Kidney epithelial cell (primary cell): ENCODE results near the gene CSTF2. TPM values are rescaled to one million over a fixed set of nuclear protein-coding genes. Genes with fewer than 3 reads are reported as not detected.

Source experiments
- DNase-seq: peaks from one replicate; pipeline ENCODE4 v3.0.0-alpha.2; 2010; ENCODE audit warnings: low read depth
- H3K27me3 ChIP-seq: 2 replicates; pipeline ENCODE4 v1.6.0; 2011; ENCODE audit warnings: low read length; ENCODE audit not compliant: control insufficient read depth, insufficient read depth
- H3K36me3 ChIP-seq: 2 replicates; pipeline ENCODE4 v1.5.1; 2011; ENCODE audit warnings: low read length; ENCODE audit not compliant: control insufficient read depth, insufficient read depth
- H3K4me3 ChIP-seq: 2 replicates; pipeline ENCODE4 v1.5.1; 2011; ENCODE audit warnings: low read depth, mild to moderate bottlenecking, control low read depth, low read length
- total RNA-seq: library from RNA; depleted of rRNA; stranded (reverse); fragments of >200 nt; gene quantifications from 2 replicates; pipeline ENCODE4 v1.2.3, GENCODE V29; 2015
- TF ChIP-seq, protein P1 (sequence below): IDR thresholded peaks from 2 replicates; pipeline ENCODE4 v1.5.1; 2011; ENCODE audit warnings: mild to moderate bottlenecking, moderate library complexity, low read length, control low read depth, inconsistent platforms; ENCODE audit not compliant: insufficient read depth, poor library complexity, severe bottlenecking

The CSTF2 gene
- total RNA-seq, 1 donor from 2014 or later: 31.0 TPM

DNA sequence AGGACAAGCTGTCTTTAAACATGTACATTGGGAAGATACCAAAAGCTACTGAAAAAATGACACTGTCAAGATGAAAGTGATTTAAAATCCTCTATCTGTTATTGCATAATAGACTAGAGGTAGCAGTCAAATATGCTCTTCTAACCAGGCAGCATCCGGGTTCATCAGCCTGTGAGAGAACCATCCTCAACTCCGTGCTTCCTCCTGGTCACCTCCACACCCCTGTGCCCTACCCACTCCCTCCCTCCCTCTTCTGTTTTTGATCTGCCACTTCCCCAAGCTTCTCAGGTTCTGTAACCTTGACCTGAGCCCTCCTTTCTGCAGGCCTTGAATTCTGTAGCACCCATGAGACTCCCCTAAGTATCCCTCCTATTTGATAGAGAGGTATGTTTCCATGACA, 48.1 kb downstream of the CSTF2 start:
- H3K27me3 ChIP-seq: no peaks in the 10 kb centered on the region
- DNase-seq: no peak
- no peaks in the 10 kb centered on the region for H3K36me3 ChIP-seq
- TF ChIP-seq, protein P1, sequence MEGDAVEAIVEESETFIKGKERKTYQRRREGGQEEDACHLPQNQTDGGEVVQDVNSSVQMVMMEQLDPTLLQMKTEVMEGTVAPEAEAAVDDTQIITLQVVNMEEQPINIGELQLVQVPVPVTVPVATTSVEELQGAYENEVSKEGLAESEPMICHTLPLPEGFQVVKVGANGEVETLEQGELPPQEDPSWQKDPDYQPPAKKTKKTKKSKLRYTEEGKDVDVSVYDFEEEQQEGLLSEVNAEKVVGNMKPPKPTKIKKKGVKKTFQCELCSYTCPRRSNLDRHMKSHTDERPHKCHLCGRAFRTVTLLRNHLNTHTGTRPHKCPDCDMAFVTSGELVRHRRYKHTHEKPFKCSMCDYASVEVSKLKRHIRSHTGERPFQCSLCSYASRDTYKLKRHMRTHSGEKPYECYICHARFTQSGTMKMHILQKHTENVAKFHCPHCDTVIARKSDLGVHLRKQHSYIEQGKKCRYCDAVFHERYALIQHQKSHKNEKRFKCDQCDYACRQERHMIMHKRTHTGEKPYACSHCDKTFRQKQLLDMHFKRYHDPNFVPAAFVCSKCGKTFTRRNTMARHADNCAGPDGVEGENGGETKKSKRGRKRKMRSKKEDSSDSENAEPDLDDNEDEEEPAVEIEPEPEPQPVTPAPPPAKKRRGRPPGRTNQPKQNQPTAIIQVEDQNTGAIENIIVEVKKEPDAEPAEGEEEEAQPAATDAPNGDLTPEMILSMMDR: no peak
- H3K4me3 ChIP-seq: no peak overlapping the region

DNA sequence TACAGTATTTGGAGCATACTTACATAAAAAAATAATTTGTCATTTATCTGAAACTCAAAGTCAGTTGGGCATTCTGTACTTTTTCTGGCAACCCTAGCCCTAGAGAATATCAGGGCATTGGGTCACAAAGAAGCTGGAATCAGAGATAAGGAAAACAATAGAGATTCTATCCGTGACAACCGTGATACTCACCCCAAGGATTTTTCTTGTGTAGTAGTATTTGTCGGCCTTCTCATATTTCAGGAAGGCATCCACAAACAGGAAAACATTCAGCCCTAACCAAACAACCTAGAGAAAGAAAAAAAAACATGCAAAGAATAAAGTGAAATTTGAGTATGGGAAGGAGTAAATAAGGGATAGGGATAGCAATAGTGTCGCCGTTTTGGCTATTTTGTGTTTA, 50.3 kb downstream of the CSTF2 start:
- TF ChIP-seq, protein P1: no peak
- no peak for DNase-seq
- Histone ChIP-seq H3K4me3 (no peak overlapping the region), H3K27me3 (no peaks in the 10 kb centered on the region), H3K36me3 (no peaks in the 10 kb centered on the region)

DNA sequence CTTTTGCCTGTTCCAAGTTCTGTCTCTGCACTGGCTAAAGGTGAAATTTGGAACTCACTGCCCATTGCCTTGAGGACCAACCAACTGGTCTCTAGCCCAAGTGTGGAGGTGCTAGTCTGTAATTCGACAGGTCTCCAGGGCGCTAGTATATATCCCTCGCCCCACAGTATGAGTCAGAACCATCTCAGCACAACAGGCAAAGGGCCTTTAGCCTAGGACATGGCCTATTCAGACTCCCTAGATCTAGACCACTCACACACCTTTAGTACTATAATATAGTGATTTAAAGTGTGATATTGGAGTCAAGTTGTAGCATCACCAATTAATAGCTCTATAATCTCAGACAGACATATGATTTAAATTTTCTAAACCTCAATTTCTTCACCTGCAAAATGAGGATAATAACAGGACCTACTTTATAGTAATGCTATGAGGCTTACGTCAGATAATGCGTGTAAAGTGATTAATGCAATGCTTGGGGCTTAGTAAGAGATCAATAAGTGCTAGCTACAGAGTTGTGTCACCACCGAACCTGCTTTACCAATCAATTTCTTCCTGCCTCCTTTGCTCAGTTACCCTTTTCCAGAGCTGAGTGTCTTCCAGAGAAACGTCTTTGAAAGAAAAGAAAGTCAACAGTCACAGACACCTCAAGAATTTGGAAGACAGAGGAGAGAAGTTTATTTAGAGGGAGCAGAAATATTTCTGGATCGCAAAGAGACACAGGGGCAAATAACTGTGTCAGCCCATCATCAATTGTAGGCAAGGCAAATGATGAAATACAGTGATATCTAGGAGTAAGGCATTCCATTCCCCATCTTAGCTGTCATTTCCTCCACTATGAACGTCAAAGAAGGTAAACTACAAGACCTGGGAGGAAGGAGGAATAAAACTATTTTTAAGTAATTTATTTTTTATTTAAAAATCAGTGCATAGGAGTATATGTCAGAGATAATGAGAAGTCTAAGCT, 51.7 kb downstream of the CSTF2 start:
- H3K36me3 ChIP-seq: no peaks in the 10 kb centered on the region
- DNase-seq: no peak
- H3K27me3 ChIP-seq: no peaks in the 10 kb centered on the region
- no peak overlapping the region for H3K4me3 ChIP-seq
- TF ChIP-seq, protein P1: no peak

DNA sequence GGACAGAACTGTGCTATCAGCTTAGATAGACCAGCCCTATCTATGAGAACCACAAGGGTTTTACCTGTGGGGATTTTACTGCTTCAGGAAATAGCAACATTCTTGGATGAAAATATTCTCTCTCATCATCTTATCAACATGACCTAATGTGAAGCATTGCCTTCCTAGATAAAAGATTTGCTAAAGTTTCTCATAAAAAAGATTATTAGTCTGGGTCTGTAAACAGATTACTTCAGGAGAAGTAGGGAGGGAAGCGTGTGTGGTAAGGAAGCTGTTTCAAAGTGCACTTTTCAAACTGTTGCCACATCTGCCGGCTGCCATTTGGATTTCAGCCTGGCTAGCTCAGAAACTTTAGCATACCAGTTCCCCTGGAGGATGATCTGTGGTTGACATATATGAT, 54.1 kb downstream of the CSTF2 start, which contains the start of gene NOX1:
Gene NOX1, minus strand, starts transcription at position 35 of the 400 bp plus-strand sequence. CDS start 220 bp downstream, outside the sequence.
- no peak for DNase-seq
- no peaks in the 10 kb centered on the region for H3K27me3 ChIP-seq
- TF ChIP-seq, protein P1: no peak
- no peak within 1 kb of the TSS for H3K4me3 ChIP-seq
- no peaks in the 10 kb centered on the region for H3K36me3 ChIP-seq

DNA sequence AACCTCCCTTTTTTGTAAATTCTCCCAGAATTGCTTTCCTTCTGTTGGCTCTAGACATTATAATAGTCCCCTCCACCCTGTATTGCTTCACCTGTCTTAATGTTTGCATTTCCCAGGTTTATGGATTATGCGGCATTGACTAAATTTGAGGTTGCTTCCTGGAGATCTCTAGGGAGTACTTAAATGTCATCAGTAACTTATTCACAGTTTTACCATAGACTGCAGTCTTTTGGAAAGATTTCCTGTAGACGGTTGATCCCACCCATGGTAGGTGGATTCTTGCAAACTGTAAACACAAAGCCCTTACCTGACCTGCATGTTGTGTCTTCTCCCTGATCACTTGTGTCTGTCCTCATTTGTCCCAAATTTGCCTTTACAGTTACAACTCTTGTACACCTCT, 60.2 kb downstream of the CSTF2 start:
- TF ChIP-seq, protein P1: no peak
- Histone ChIP-seq H3K36me3 (no peaks in the 10 kb centered on the region), H3K27me3 (no peaks in the 10 kb centered on the region), H3K4me3 (no peak overlapping the region)
- no peak for DNase-seq
